Measurements from ENCODE around the gene KIF3B. TPM values are rescaled to one million over a fixed set of nuclear protein-coding genes. Genes with fewer than 3 reads are reported as not detected.
"Not testable (repeated sequence)": the region's sequence is repeated elsewhere in the genome, so short reads cannot be mapped to it uniquely, and the experiment has no call there.

The KIF3B gene
- total and polyA plus RNA-seq, 5 donors = 5.2 to 21.1 (median 13.6) TPM

GRCh38 chr20:32319100-32319499 lies 41.6 kb downstream of the KIF3B start:
- Histone ChIP-seq H3K4me3 (ENCODE audit: low read length) (no peak overlapping the region), H3K27ac (ENCODE audit: low read length) (no peak overlapping the region), H3K4me1 (ENCODE audit: control insufficient read depth, insufficient read depth, low read length) (no peaks in the 10 kb centered on the region), H3K27me3 (ENCODE audit: control insufficient read depth, insufficient read depth) (no peaks in the 10 kb centered on the region), H3K9me3 (ENCODE audit: control insufficient read depth, low read length) (no peaks in the 10 kb centered on the region)
- intact Hi-C loops (cut with DNase I) = no loop called here
- DNase-seq (no peak), ATAC-seq (no peak)
- WGBS = 76% methylated on average over 6 of the region's 6 CpGs

DNA sequence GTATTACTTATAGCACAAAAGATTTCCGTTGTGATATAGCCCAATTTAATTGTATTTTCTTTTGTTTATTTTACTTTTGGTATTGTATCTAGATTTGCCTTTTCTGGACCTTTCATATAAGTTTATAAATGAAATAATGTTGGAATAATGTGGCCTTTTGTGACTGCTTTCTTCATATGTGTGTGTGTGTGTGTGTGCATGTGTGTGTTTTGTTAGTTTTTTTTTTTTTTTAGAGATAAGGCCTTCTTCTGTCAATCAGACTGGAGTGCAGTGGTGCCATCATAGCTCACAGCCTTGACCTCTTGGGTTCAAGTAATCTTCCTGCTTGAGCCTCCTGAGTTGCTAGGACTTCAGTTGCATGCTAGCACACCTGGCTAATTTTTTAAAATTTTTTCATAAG lies 42.9 kb downstream of the KIF3B start:
- DNase-seq = no peak
- intact Hi-C loops (cut with DNase I) = no loop called here
- 92% methylated on average over 1 of the region's 1 CpG for WGBS
- H3K9me3 ChIP-seq (ENCODE audit: control insufficient read depth, low read length) = no peaks in the 10 kb centered on the region
- H3K4me3 ChIP-seq (ENCODE audit: low read length) = no peak overlapping the region
- no peak for ATAC-seq
- H3K27me3 ChIP-seq (ENCODE audit: control insufficient read depth, insufficient read depth) = no peaks in the 10 kb centered on the region
- no peak overlapping the region for H3K27ac ChIP-seq (ENCODE audit: low read length)
- H3K4me1 ChIP-seq (ENCODE audit: control insufficient read depth, insufficient read depth, low read length) = no peaks in the 10 kb centered on the region

DNA sequence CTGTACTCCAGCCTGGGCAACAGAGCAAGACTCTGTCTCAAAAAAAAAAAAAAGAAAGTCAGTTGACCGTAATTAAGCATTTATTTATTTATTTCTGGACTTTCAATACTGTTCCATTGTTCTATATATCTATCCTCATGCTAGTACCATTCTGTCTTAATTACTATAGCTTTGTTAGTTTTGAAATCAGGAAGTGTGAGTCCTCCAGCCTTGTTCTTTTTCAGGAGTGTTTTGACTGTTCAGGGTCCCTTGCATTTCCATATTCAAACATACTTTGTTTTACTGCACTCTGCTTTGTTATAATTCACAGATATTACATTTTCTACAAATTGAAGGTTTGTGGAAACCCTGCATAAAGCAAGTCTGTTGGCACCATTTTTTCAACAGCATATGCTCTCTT lies 43.9 kb downstream of the KIF3B start:
- H3K4me1 ChIP-seq (ENCODE audit: control insufficient read depth, insufficient read depth, low read length) = no peaks in the 10 kb centered on the region
- no peak overlapping the region for H3K4me3 ChIP-seq (ENCODE audit: low read length)
- H3K27me3 ChIP-seq (ENCODE audit: control insufficient read depth, insufficient read depth) = no peaks in the 10 kb centered on the region
- no peak overlapping the region for H3K27ac ChIP-seq (ENCODE audit: low read length)
- intact Hi-C loops (cut with DNase I) = no loop called here
- WGBS = 84% methylated on average over 1 of the region's 1 CpG
- ATAC-seq (no peak), DNase-seq (no peak)
- H3K9me3 ChIP-seq (ENCODE audit: control insufficient read depth, low read length) = no peaks in the 10 kb centered on the region

DNA sequence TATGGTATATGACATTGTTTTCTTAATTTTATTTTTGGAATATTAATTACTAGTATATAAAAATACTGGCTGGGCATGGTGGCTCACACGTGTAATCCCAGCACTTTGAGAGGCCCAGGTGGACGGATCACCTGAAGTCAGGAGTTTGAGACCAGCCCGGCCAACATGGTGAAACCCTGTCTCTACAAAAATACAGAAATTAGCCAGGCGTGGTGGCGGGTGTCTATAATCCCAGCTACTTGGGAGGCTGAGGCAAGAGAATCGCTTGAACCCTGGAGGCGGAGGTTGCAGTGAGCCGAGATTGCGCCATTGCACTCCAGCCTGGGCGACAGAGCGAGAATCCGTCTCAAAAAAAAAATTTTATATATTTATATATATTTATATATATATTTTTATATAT lies 44.8 kb downstream of the KIF3B start:
- H3K27me3 ChIP-seq (ENCODE audit: control insufficient read depth, insufficient read depth); H3K9me3 ChIP-seq (ENCODE audit: control insufficient read depth, low read length); H3K4me1 ChIP-seq (ENCODE audit: control insufficient read depth, insufficient read depth, low read length); ATAC-seq; DNase-seq; intact Hi-C loops (cut with DNase I); H3K4me3 ChIP-seq (ENCODE audit: low read length); H3K27ac ChIP-seq (ENCODE audit: low read length): not testable (repeated sequence)
- 96% methylated on average over 12 of the region's 12 CpGs for WGBS

DNA sequence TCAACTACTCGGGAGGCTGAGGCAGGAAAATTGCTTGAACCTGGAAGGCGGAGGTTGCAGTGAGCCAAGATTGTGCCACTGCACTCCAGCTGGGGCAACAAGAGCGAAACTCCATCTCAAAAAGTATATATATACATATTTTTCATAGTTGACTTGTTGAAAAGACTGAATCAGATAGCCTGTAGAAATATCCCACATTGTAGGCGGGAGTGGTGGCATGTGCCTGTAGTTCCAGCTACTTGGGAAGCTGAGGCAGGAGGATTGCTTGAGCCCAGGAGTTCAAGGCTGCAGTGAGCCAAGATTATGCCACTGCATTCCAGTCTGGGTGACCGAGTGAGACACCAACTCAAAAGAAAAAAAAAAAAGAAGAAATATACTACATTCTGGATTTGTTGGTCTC lies 46.3 kb downstream of the KIF3B start:
- ATAC-seq; intact Hi-C loops (cut with DNase I); H3K4me1 ChIP-seq (ENCODE audit: control insufficient read depth, insufficient read depth, low read length); H3K27me3 ChIP-seq (ENCODE audit: control insufficient read depth, insufficient read depth); H3K4me3 ChIP-seq (ENCODE audit: low read length); H3K27ac ChIP-seq (ENCODE audit: low read length); DNase-seq; H3K9me3 ChIP-seq (ENCODE audit: control insufficient read depth, low read length): not testable (repeated sequence)
- WGBS = 95% methylated on average over 5 of the region's 5 CpGs

- Histone ChIP-seq H3K27ac (ENCODE audit: low read length) (peak overlapping the region; percentile 57), H3K4me1 (ENCODE audit: control insufficient read depth, insufficient read depth, low read length) (no peaks in the 10 kb centered on the region), H3K9me3 (ENCODE audit: control insufficient read depth, low read length) (no peaks in the 10 kb centered on the region), H3K27me3 (ENCODE audit: control insufficient read depth, insufficient read depth) (no peaks in the 10 kb centered on the region), H3K4me3 (ENCODE audit: low read length) (no peak overlapping the region)
- 66% methylated on average over 6 of the region's 6 CpGs for WGBS
- ATAC-seq = peak in 1 of 2 donors; percentile 77
- intact Hi-C loops (cut with DNase I) = no loop called here
- DNase-seq = no peak
Observed at GRCh38 chr20:32325706-32326503, 48.5 kb downstream of the KIF3B start.

- peak overlapping the region; percentile 57 for H3K27ac ChIP-seq (ENCODE audit: low read length)
- no peak for DNase-seq
- WGBS = 47% methylated on average over 1 of the region's 1 CpG
Observed at GRCh38 chr20:32326504-32326845, 49.0 kb downstream of the KIF3B start.

DNA sequence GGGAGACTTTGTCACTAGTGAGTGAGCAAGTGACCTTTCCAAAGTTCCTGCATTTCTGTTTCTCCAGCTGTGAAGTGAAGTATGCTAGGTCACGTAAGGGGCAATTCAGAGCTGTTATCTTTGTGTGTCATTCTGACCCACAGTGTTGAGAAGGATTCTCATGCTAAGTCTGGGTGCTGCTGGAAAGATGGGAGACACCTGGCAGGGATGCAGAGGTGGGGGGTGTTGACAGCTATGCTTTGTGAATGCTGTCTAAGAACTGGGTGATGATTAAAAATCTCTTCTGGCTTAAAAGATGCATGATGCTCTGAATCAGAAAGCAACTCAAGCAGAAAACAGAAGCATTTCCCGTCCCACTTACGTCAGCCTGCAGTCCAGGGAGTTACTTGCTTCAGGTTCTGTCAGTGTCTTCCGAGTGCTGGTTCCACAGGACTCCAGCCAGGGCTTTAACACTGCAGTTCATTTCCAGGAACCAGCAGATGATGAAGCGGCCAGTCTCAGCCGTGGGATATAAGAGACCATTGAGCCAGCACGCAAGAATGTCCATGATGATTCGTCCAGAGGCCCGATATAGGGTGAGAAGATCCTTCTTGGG lies 49.7 kb downstream of the KIF3B start:
- WGBS = 55% methylated on average over 9 of the region's 9 CpGs
- H3K27me3 ChIP-seq (ENCODE audit: control insufficient read depth, insufficient read depth) = no peaks in the 10 kb centered on the region
- no peak overlapping the region for H3K4me3 ChIP-seq (ENCODE audit: low read length)
- ATAC-seq (peak; percentile 35 to 76), DNase-seq (no peak)
- no peaks in the 10 kb centered on the region for H3K4me1 ChIP-seq (ENCODE audit: control insufficient read depth, insufficient read depth, low read length)
- no peak overlapping the region for H3K27ac ChIP-seq (ENCODE audit: low read length)
- intact Hi-C loops (cut with DNase I) = no loop called here
- no peaks in the 10 kb centered on the region for H3K9me3 ChIP-seq (ENCODE audit: control insufficient read depth, low read length)

More at GRCh38 chr20:32326504-32326845, 49.0 kb downstream of the KIF3B start:
- H3K4me1 ChIP-seq (ENCODE audit: control insufficient read depth, insufficient read depth, low read length) = no peaks in the 10 kb centered on the region
- peak in 1 of 2 donors; percentile 6 for ATAC-seq
- H3K27me3 ChIP-seq (ENCODE audit: control insufficient read depth, insufficient read depth) = no peaks in the 10 kb centered on the region
- H3K4me3 ChIP-seq (ENCODE audit: low read length) = no peak overlapping the region
- intact Hi-C loops (cut with DNase I) = no loop called here
- no peaks in the 10 kb centered on the region for H3K9me3 ChIP-seq (ENCODE audit: control insufficient read depth, low read length)

DNA sequence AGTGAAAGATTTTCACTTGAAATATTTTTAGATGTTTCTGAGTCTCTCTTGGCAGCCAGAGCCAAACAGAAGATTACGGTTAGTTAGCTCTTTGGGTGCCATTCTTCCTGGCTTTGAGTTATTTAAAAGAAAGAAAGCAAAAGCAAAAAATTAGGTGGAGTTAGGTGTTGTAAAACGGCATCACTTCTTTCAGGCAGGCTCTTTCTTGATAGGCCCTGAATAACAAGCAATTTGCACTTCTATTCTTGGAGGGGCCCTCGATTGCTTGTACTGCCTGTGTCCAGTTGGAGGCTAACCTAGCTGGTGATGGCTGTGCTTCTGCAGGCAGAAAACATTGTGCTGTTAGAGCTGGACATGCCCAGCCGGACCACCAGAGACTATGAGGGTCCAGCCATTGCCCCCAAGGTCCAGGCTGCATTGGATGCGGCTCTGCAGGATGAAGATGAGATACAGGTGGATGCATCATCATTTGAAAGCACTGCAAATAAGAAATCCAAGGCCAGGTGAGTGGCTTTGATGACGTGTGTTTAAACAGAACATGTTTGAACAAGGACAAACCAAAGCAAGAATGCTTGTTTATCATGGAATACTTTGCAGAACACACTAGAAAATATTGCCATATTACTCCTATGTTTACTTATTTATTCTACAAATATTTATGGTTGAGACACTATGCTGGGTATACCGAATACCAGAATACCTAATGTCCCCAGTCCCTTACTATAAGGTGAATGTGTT lies 52.5 kb downstream of the KIF3B start:
- Histone ChIP-seq H3K9me3 (ENCODE audit: control insufficient read depth, low read length) (no peaks in the 10 kb centered on the region), H3K27me3 (ENCODE audit: control insufficient read depth, insufficient read depth) (no peaks in the 10 kb centered on the region), H3K4me1 (ENCODE audit: control insufficient read depth, insufficient read depth, low read length) (peaks cover 3% of the 10 kb centered on the region), H3K4me3 (ENCODE audit: low read length) (no peak overlapping the region), H3K27ac (ENCODE audit: low read length) (no peak overlapping the region)
- WGBS = 82% methylated on average over 7 of the region's 7 CpGs
- ATAC-seq = no peak
- intact Hi-C loops (cut with DNase I) = no loop called here
- DNase-seq = no peak

GRCh38 chr20:32330555-32330897 lies 53.1 kb downstream of the KIF3B start:
- Histone ChIP-seq H3K4me1 (ENCODE audit: control insufficient read depth, insufficient read depth, low read length) (peaks cover 3% of the 10 kb centered on the region), H3K9me3 (ENCODE audit: control insufficient read depth, low read length) (no peaks in the 10 kb centered on the region), H3K27me3 (ENCODE audit: control insufficient read depth, insufficient read depth) (no peaks in the 10 kb centered on the region), H3K4me3 (ENCODE audit: low read length) (no peak overlapping the region), H3K27ac (ENCODE audit: low read length) (no peak overlapping the region)
- intact Hi-C loops (cut with DNase I) = no loop called here
- DNase-seq (no peak), ATAC-seq (no peak)
- WGBS = 76% methylated on average over 1 of the region's 1 CpG

DNA sequence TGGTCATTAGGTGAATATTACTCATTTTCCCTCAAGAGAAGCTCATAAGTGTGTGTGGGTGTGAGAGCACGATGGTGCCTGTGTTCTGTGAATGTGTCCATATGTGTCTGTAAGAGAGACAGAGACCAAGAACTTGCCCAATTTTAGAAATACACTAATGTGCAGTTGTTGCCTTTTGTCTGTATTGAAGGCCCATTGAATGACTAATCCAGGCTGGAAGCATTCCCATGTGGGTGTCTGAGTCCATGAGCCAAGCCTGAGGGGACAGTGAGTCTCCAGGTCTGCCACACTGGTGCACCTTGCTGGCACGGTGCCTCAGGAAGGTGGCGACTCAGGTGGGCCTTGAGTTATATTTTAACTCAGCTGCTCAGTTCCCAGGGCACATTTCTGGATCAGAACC lies 55.2 kb downstream of the KIF3B start:
- peak in 1 of 2 donors; percentile 22 for ATAC-seq
- peak overlapping the region; percentile 59 for H3K27ac ChIP-seq (ENCODE audit: low read length)
- no peaks in the 10 kb centered on the region for H3K9me3 ChIP-seq (ENCODE audit: control insufficient read depth, low read length)

More for the DNA sequence above, 55.2 kb downstream of the KIF3B start:
- no peak overlapping the region for H3K4me3 ChIP-seq (ENCODE audit: low read length)
- WGBS = 71% methylated on average over 3 of the region's 3 CpGs
- intact Hi-C loops (cut with DNase I) = no loop called here
- DNase-seq = peak in 1 of 3 donors; percentile 57
- H3K27me3 ChIP-seq (ENCODE audit: control insufficient read depth, insufficient read depth) = no peaks in the 10 kb centered on the region
- peaks cover 3% of the 10 kb centered on the region for H3K4me1 ChIP-seq (ENCODE audit: control insufficient read depth, insufficient read depth, low read length)

Measured in right cardiac atrium (tissue), 5 donors.